Activated B cell treated with CpG ODN at 0.5 μM for 24 hours (primary cell): ENCODE results near the gene NUPR1. TPM values are rescaled to one million over a fixed set of nuclear protein-coding genes. Genes with fewer than 3 reads are reported as not detected.

Experiments
- ATAC-seq: fragments of 200-7000 bp; cut with Tn5 transposase; one replicate; pipeline ENCODE4 v1.10.0; 2021; ENCODE audit warnings: low read depth, mild to moderate bottlenecking, moderate library complexity
- CTCF ChIA-PET: fragments of 350-600 bp; sonication (Branson Sonifier 250); formaldehyde crosslinking; loops from one replicate; lab custom pipeline; 2021; ENCODE audit warnings: antibody characterized with exemption; lab: Charles Lee
- POLR2A ChIA-PET: fragments of 350-600 bp; sonication (Branson Sonifier 250); formaldehyde crosslinking; loops from one replicate; lab custom pipeline; 2021; ENCODE audit warnings: antibody characterized with exemption; lab: Charles Lee
- DNase-seq: peaks from one replicate; pipeline ENCODE4 v3.0.0; 2022
- H3K27ac Mint-ChIP-seq: one replicate; pipeline ENCODE4 v1.8.0; 2020; ENCODE audit warnings: mixed read lengths
- H3K27me3 Mint-ChIP-seq: one replicate; pipeline ENCODE4 v1.8.0; 2021; ENCODE audit warnings: mixed read lengths
- H3K36me3 Mint-ChIP-seq: one replicate; pipeline ENCODE4 v1.8.0; 2021; ENCODE audit warnings: low read depth, mixed read lengths
- H3K4me1 Mint-ChIP-seq: one replicate; pipeline ENCODE4 v1.8.0; 2021; ENCODE audit warnings: mixed read lengths
- H3K4me3 Mint-ChIP-seq: one replicate; pipeline ENCODE4 v1.8.0; 2020; ENCODE audit warnings: mild to moderate bottlenecking, mixed read lengths
- H3K9me3 Mint-ChIP-seq: one replicate; pipeline ENCODE4 v1.8.0; 2020; ENCODE audit warnings: mixed read lengths
- CTCF ChIP-seq: fragments of 200-600 bp; IDR thresholded peaks from one replicate; pipeline ENCODE4 v1.8.0; 2022; ENCODE audit warnings: antibody characterized with exemption, mild to moderate bottlenecking
- intact Hi-C: fragments of 100-400 bp; cut with micrococcal nuclease; formaldehyde crosslinking; loops from one replicate; pipeline ENCODE4 v1.15.1; 2024
- total RNA-seq: library from RNA; stranded (reverse); gene quantifications from 2 replicates; pipeline ENCODE4 v1.2.3, GENCODE V29; 2022

Gene NUPR1
- total RNA-seq, 1 donor from 2014 or later, result not detected

DNA sequence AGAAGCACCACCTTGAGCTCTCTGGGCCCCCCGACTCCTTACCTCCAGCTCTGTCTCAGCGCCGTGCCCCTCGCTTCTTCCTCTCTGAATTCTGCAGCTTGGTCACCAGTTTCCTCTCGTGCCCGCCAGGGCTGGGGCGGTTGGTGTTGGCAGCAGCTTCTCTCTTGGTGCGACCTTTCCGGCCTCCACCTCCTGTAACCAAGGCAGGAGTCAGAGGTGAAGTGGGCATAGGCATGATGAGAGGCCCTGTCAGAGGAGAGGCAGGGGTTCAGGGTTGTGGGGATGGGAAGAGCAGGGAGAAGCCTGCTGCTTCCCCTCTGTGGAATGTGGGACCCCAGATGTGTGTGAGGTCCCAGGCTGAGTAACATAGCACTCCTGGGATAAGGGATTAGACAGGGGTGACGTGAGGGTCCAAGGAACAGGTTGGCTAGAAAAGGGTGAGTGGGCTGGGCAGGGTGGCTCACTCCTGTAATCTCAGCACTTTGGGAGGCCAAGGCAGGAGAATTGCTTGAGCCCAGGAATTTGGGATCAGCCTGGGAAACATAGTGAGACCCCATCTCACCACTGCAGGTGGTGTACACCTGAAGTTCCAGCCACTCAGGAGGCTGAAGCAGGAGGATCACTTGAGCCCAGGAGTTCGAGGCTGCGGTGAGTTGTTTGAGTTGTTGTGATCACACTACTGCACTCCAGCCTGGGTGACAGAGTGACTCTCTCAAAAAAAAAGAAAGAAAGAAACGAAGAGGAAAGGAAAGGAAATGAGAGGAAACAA is 626 bp downstream of the NUPR1 start:
- no peaks in the 10 kb centered on the region for H3K36me3 Mint-ChIP-seq
- no peak overlapping the region for H3K4me3 Mint-ChIP-seq
- H3K27me3 Mint-ChIP-seq, result peaks cover 17% of the 10 kb centered on the region
- no peak overlapping the region for H3K27ac Mint-ChIP-seq
- peaks cover 7% of the 10 kb centered on the region for H3K4me1 Mint-ChIP-seq
- DNase-seq (no peak), ATAC-seq (no peak)
- ChIA-PET POLR2A (no interaction called here), CTCF (no interaction called here)
- no peak for TF ChIP-seq CTCF
- no peaks in the 10 kb centered on the region for H3K9me3 Mint-ChIP-seq
- intact Hi-C loops, result no loop called here

DNA sequence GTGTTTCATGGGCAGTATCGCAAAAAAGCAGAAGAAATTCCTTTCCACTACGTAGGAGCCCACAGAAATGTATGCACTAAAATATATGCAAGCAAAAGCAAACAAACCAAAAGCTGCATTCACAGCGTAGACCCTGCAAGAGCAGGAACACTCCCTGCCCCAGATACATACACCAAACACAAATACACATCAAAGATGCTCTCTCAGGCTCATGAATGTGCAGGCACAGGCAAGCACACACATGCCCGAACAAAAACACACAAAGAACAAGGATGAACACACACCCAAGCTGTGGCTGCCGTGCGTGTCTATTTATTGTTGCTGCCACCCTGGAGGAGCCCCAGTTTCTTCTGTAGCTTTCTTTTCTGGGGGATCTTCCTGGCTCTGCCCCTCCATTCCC is 1.7 kb downstream of the NUPR1 start:
- H3K27me3 Mint-ChIP-seq, result peaks cover 14% of the 10 kb centered on the region
- no peak for DNase-seq
- no peaks in the 10 kb centered on the region for H3K4me1 Mint-ChIP-seq
- no peak overlapping the region for H3K4me3 Mint-ChIP-seq
- intact Hi-C loops, result no loop called here
- no peak for ATAC-seq
- CTCF ChIA-PET, result no interaction called here
- no peak overlapping the region for H3K27ac Mint-ChIP-seq
- H3K9me3 Mint-ChIP-seq, result no peaks in the 10 kb centered on the region
- no peak for TF ChIP-seq CTCF
- H3K36me3 Mint-ChIP-seq, result no peaks in the 10 kb centered on the region
- POLR2A ChIA-PET, result no interaction called here

GRCh38 chr16:28534542-28535373 is 4.0 kb downstream of the NUPR1 start:
- CTCF ChIA-PET, result no interaction called here
- Mint-ChIP-seq H3K27ac (no peak overlapping the region), H3K4me1 (no peaks in the 10 kb centered on the region), H3K4me3 (no peak overlapping the region), H3K27me3 (peaks cover 10% of the 10 kb centered on the region), H3K36me3 (no peaks in the 10 kb centered on the region), H3K9me3 (no peaks in the 10 kb centered on the region)
- TF ChIP-seq CTCF, result no peak
- POLR2A ChIA-PET, result no interaction called here
- no peak for DNase-seq
- intact Hi-C loops, result no loop called here
- ATAC-seq, result no peak

DNA sequence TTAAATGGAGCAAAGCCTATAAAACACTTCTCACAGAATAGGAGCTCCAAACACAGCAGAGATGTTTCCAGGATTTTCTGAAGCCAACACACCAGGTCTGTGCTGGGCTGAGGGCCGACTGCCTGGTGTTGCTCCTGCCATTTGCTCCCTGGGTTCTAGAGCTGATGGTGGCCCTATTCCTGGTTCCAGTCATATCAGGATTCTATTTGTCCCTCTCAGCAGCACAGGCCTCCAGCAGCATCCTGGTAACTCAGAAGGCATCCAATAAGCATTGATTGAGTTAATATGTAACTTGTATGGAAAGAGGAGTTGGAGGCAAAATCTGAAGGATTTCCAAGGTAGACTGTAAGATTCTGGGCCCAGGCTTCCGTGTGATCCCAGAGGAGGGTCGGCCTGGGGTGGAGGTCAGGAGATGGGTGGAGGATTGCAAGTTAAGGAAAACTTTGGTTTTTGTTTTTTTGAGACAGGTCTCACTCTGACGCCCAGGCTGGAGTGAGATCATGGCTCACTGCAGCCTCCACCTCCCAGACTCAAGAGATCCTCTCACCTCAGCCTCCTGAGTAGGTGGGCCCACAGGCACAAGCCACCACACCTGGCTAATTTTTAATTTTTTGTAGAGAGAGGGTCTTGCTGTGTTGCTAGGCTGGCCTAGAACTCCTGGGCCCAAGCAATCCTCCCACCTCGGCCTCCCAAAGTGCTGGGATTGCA is 5.7 kb downstream of the NUPR1 start:
- Mint-ChIP-seq H3K4me1 (no peaks in the 10 kb centered on the region), H3K27ac (no peak overlapping the region), H3K4me3 (no peak overlapping the region), H3K27me3 (peaks cover 5% of the 10 kb centered on the region), H3K36me3 (no peaks in the 10 kb centered on the region), H3K9me3 (no peaks in the 10 kb centered on the region)
- CTCF ChIA-PET, result no interaction called here
- DNase-seq (no peak), ATAC-seq (no peak)
- POLR2A ChIA-PET, result no interaction called here
- TF ChIP-seq CTCF, result no peak
- intact Hi-C loops, result no loop called here
